GM12875 (cell line): ENCODE measurements around the gene ERCC3.
"Not testable (repeated sequence)": the region's sequence is repeated elsewhere in the genome, so short reads cannot be mapped to it uniquely, and the experiment has no call there.

Experiments
- H3K4me3 ChIP-seq: one replicate; pipeline ENCODE4 v1.5.1; 2011; ENCODE audit warnings: low read depth, low read length, control low read depth
- CTCF ChIP-seq: IDR thresholded peaks from 2 replicates; pipeline ENCODE4 v1.5.1; 2011; ENCODE audit warnings: low read depth, mild to moderate bottlenecking, control low read depth, inconsistent platforms, low read length, moderate library complexity, borderline replicate concordance; ENCODE audit not compliant: insufficient read depth

ERCC3 gene

GRCh38 chr2:127218812-127219170, 75.2 kb downstream of the ERCC3 start:
- no peak overlapping the region for H3K4me3 ChIP-seq
- TF ChIP-seq CTCF = no peak

GRCh38 chr2:127217470-127218325, 76.2 kb downstream of the ERCC3 start:
- no peak for TF ChIP-seq CTCF
- H3K4me3 ChIP-seq = no peak overlapping the region

- no peak overlapping the region for H3K4me3 ChIP-seq
- TF ChIP-seq CTCF = no peak
Observed at GRCh38 chr2:127216593-127216992, 77.4 kb downstream of the ERCC3 start.

- H3K4me3 ChIP-seq = no peak overlapping the region
- no peak for TF ChIP-seq CTCF
Observed at GRCh38 chr2:127216095-127216494, 77.8 kb downstream of the ERCC3 start.

GRCh38 chr2:127214201-127214600, 79.7 kb downstream of the ERCC3 start:
- not testable (repeated sequence) for H3K4me3 ChIP-seq

GRCh38 chr2:127208313-127208712, 85.6 kb downstream of the ERCC3 start:
- H3K4me3 ChIP-seq = no peak overlapping the region
- no peak for TF ChIP-seq CTCF
